Heart left ventricle (tissue), 16 donors: Measurements from ENCODE around the gene ZDHHC14. TPM values are rescaled to one million over a fixed set of nuclear protein-coding genes. Genes with fewer than 3 reads are reported as not detected.
A peak's percentile ranks its signal among the peaks of the same experiment; 100 is the strongest.

Source experiments
- ATAC-seq, 4 donors: fragments of 200-7000 bp; cut with Tn5 transposase; one replicate each; pipeline ENCODE4 v1.9.1; 2020 to 2022; ENCODE audit warnings: moderate library complexity in 4 of 4, mild to moderate bottlenecking in 3 of 4, moderate number of reproducible peaks in 1 of 4
- DNase-seq, 5 donors: peaks; one replicate each; pipeline ENCODE4 v3.0.0-alpha.2; 2020
- H3K27ac ChIP-seq, 12 donors: fragments of 200-600 bp; sonication (generic) in 4 of 12; one replicate each; pipeline versions ENCODE4 v1.5.0 to v1.8.0; 2016 to 2022; ENCODE audit warnings: mild to moderate bottlenecking in 2 of 12
- H3K27me3 ChIP-seq, 9 donors: fragments of 200-600 bp; sonication (generic) in 2 of 9; one replicate each; pipeline versions ENCODE4 v1.5.1 to v1.8.0; 2016 to 2022; ENCODE audit warnings: mild to moderate bottlenecking in 3 of 9
- H3K36me3 ChIP-seq, 9 donors: fragments of 200-600 bp; sonication (generic) in 2 of 9; one replicate each; pipeline versions ENCODE4 v1.5.0 to v1.8.0; 2018 to 2022; ENCODE audit warnings: mild to moderate bottlenecking in 2 of 9
- H3K4me1 ChIP-seq, 12 donors: fragments of 200-600 bp; sonication (generic) in 4 of 12; one replicate each; pipeline versions ENCODE4 v1.5.0 to v1.8.0; 2016 to 2022; ENCODE audit warnings: mild to moderate bottlenecking in 3 of 12
- H3K4me3 ChIP-seq, 12 donors: fragments of 200-600 bp; sonication (generic) in 4 of 12; one replicate each; pipeline versions ENCODE4 v1.5.0 to v1.8.0; 2017 to 2022; ENCODE audit warnings: mild to moderate bottlenecking in 9 of 12, moderate library complexity in 4 of 12
- H3K9me3 ChIP-seq, 12 donors: fragments of 200-600 bp; sonication (generic) in 4 of 12; one replicate each; pipeline versions ENCODE4 v1.5.0 to v1.8.0; 2016 to 2022; ENCODE audit warnings: mild to moderate bottlenecking in 1 of 12
- POLR2A ChIP-seq, 2 donors: fragments of 450-650 bp; IDR thresholded peaks; one replicate each; pipeline ENCODE4 v1.6.1; 2017; ENCODE audit warnings: antibody characterized with exemption in 2 of 2, mild to moderate bottlenecking in 2 of 2, moderate library complexity in 2 of 2
- WGBS, 4 donors: extraction: QIAGEN DNeasy Blood & Tissue Kit in 2 of 4; methylation state at CpG; one replicate each; pipeline versions ENCODE4 v1.1.5 to v1.1.7; 2013 to 2018; 5-methylcytosine and 5-hydroxymethylcytosine counted together
- intact Hi-C, 10 donors: fragments of 100-400 bp; cut with DNase I; formaldehyde crosslinking; loops; one replicate each; pipeline versions ENCODE4 v1.11.1 to v1.14.2; 2022
- polyA plus RNA-seq, 2 donors: library from polyadenylated mRNA; stranded (reverse); fragments of 200-250 nt; gene quantifications; one replicate each; pipeline ENCODE4 v1.2.3, GENCODE V29; 2013
- total RNA-seq, 9 donors: library from RNA; depleted of rRNA in 2 of 9; stranded (reverse); fragments of >200 nt in 2 of 9; fragmentation: NEBNext Ultra II Directional in 3 of 9; extraction: Animal tissue kit (Norgen Biotek cat#: 25700) in 3 of 9; gene quantifications; one replicate each; pipeline versions ENCODE4 v1.1.0 to v1.2.4, GENCODE V29; 2016 to 2023
- TF ChIP-seq, protein P1 (sequence below), 12 donors: fragments of 200-600 bp; sonication (generic) in 4 of 12; IDR thresholded peaks; one replicate each; pipeline versions ENCODE4 v1.5.0 to v1.8.0; 2018 to 2022; ENCODE audit warnings: antibody characterized with exemption in 12 of 12, mild to moderate bottlenecking in 5 of 12
- donor health status: ischemic (EF 13 %, LVEDD 7.1; RV severe dilation, severe dysfunction).
- donor health status: healthy with polysubstance abuse.
- donor health status: DM: no; HTN: yes; CAD: no.
- donor health status: DM: no; HTN: no; CAD: no.
- donor health status: ischemic (EF 25% LVEDD 6.9; RV normal size, moderate dysfunction).
- donor health status: ischemic (EF 25% LVEDD 5.7; RV mildly dilated, moderate dysfunction).
- donor health status: healthy.
- donor health status: DM: yes; HTN: yes; CAD: no.
- donor health status: ischemic (EF 35%, LVEDD 5.7; RV mildly dilated, moderate dysfunction).
- donor health status: nonischemic (EF 11% LVEDD 7.7; RV severe dilation, severe dysfunction).
- donor health status: DM: yes; HTN: yes; CAD: no.
- donor health status: PGD.
- donor health status: ischemic (EF 29% LVEDD 5.4; RV normal size, mild dysfunction).
- donor health status: nonischemic (EF 23%, LVEDD 6.1; RV moderate dilation, normal function).

The ZDHHC14 gene
- total and polyA plus RNA-seq, 11 donors, result 7.0 to 25.8 (median 15.4) TPM

DNA sequence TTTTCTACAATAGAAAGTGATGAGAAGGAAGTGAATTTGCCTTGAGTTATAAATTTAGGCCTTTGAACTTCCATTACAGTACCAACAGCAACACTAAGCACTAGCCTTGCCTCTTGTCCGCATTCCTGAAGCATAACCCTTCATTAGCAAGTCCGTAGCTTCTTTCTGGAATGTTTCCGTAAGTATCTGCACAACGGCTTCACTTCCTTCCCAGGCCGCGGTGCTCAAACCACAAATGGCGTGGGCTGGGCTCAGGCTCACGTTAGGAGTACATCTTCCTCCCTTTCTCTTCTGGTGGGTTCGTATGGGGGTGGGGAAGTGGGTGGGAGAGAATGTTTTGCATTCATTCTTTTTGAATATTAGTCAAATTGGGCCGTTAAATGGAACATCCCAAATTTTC is 248.2 kb downstream of the ZDHHC14 start:
- no peaks in the 10 kb centered on the region for H3K9me3 ChIP-seq
- peaks cover 0 to 14% (median 0%) of the 10 kb centered on the region in 9 donors for H3K36me3 ChIP-seq
- DNase-seq (no peak), ATAC-seq (no peak)
- no peaks in the 10 kb centered on the region for H3K27me3 ChIP-seq
- WGBS, 4 donors, result 59 to 70% (median 68%) methylated on average over 10 of the region's 10 CpGs
- peaks cover 0 to 5% (median 0%) of the 10 kb centered on the region in 12 donors for H3K4me1 ChIP-seq
- intact Hi-C loops, result no loop called here
- TF ChIP-seq, protein P1, sequence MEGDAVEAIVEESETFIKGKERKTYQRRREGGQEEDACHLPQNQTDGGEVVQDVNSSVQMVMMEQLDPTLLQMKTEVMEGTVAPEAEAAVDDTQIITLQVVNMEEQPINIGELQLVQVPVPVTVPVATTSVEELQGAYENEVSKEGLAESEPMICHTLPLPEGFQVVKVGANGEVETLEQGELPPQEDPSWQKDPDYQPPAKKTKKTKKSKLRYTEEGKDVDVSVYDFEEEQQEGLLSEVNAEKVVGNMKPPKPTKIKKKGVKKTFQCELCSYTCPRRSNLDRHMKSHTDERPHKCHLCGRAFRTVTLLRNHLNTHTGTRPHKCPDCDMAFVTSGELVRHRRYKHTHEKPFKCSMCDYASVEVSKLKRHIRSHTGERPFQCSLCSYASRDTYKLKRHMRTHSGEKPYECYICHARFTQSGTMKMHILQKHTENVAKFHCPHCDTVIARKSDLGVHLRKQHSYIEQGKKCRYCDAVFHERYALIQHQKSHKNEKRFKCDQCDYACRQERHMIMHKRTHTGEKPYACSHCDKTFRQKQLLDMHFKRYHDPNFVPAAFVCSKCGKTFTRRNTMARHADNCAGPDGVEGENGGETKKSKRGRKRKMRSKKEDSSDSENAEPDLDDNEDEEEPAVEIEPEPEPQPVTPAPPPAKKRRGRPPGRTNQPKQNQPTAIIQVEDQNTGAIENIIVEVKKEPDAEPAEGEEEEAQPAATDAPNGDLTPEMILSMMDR (IDR thresholded peaks at IDR 0.05), result no peak
- TF ChIP-seq POLR2A (IDR thresholded peaks at IDR 0.05), result no peak
- no peak overlapping the region for H3K4me3 ChIP-seq
- no peak overlapping the region for H3K27ac ChIP-seq

DNA sequence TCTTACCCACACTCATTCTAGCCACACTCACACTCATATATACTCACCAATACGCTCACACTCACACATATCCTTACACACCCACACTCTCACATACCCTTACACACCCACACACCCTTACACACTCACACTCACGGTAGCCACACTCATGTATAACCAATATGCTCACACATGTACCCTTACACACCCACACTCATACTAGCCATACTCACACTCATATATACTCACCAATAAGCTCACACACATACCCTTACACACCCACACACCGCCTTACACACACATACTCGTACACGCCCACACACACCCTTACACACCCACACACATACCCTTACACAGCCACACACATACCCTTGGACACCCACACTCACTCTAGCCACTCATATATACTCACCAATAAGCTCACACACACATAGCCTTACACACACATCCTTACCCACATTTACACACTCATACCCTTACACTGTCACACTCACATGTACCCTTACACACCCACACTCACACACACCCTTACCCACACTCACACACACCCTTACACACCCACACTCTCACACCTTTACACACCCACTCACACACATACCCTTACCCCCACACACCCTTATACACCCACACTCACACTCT is 249.6 kb downstream of the ZDHHC14 start:
- Histone ChIP-seq H3K36me3 (peaks cover 0 to 17% (median 0%) of the 10 kb centered on the region in 9 donors), H3K4me3 (no peak overlapping the region), H3K27ac (no peak overlapping the region), H3K4me1 (no peaks in the 10 kb centered on the region), H3K27me3 (no peaks in the 10 kb centered on the region), H3K9me3 (no peaks in the 10 kb centered on the region)
- no peak for DNase-seq
- peak in 1 of 4 donors; percentile 22 for ATAC-seq
- intact Hi-C loops, result no loop called here
- TF ChIP-seq, protein P1 (IDR thresholded peaks at IDR 0.05), result no peak
- no peak for TF ChIP-seq POLR2A (IDR thresholded peaks at IDR 0.05)
- WGBS, 4 donors, result 77 to 96% (median 93%) methylated on average over 5 of the region's 5 CpGs

DNA sequence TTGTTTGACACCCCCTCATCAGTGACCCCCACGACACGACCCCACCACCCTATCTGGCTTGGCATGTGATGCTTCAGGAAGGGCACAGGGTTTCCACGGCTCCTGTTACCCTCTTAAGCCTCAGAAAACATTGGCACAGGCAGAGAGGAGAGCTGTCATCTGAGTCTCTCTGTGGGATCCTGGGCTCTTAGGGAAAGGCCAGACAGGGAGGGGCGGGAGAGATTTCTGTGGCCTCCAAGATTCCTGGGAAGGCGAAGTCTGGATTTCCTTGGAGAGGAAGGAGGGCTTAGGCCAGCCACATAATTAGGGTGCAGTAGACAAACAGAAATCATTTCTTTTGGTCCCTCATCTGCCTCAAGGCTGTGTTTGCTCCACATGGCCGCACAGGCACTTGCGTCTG is 250.4 kb downstream of the ZDHHC14 start:
- TF ChIP-seq, protein P1 (IDR thresholded peaks at IDR 0.05), result no peak
- TF ChIP-seq POLR2A (IDR thresholded peaks at IDR 0.05), result no peak
- no peak for ATAC-seq
- Histone ChIP-seq H3K27ac (no peak overlapping the region), H3K4me1 (no peaks in the 10 kb centered on the region), H3K9me3 (no peaks in the 10 kb centered on the region), H3K36me3 (peaks cover 0 to 22% (median 0%) of the 10 kb centered on the region in 9 donors), H3K4me3 (no peak overlapping the region), H3K27me3 (no peaks in the 10 kb centered on the region)
- WGBS, 4 donors, result 87 to 89% (median 89%) methylated on average over 7 of the region's 7 CpGs
- DNase-seq, result no peak
- intact Hi-C loops, result no loop called here

DNA sequence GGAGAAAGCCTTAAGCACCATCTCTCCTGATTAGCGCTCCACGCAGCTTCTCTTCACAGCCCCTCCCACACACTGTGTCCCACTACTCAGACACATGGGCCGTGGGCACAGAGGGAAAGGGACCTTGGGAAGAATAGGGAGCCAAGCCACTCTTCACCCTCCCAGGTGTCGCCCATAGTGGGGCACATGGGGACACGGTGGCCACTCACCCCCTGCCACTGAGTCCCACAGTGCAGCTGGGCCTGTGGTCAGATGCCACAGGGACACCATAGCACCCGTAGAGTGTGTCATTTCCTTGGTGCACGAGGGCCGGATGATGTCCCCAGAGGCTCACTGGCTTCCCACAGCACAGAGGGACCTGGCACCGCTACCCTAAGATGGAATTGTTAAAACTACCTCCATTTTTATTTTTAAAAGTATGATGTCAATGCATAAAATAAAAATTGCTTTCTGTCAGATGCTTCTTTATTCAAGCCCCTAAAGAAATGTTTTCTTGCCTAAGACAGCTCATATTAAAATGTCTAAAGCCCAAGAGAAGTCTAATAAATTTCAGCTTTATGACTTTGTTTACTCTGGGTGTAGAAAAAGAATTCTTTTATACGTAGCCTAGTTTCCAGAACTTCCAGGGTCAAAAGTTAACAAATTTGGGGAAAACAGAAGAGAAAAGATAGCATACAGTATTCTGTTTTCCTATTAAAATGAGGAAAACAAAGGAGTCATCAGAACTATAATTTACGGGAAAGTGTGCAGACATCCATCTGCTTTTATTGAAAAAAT is 251.0 kb downstream of the ZDHHC14 start:
- no peak for ATAC-seq
- no peak for TF ChIP-seq POLR2A (IDR thresholded peaks at IDR 0.05)
- TF ChIP-seq, protein P1 (IDR thresholded peaks at IDR 0.05), result no peak
- intact Hi-C loops, result no loop called here

More for the DNA sequence above, 251.0 kb downstream of the ZDHHC14 start:
- Histone ChIP-seq H3K4me1 (no peaks in the 10 kb centered on the region), H3K36me3 (peaks cover 0 to 22% (median 0%) of the 10 kb centered on the region in 9 donors), H3K27me3 (no peaks in the 10 kb centered on the region), H3K4me3 (no peak overlapping the region), H3K27ac (no peak overlapping the region), H3K9me3 (no peaks in the 10 kb centered on the region)
- 79 to 92% (median 85%) methylated on average over 9 to 11 of the region's 11 CpGs for WGBS, 4 donors
- DNase-seq, result no peak
